Stimulated activated CD4-positive, alpha-beta T cell treated with anti-CD3 and anti-CD28 coated beads, Interleukin-2, amount 100 ng/mL, for 4 hours (primary cell): Measurements from ENCODE around the gene FAM120B.

Experiments used
- DNase-seq: peaks from one replicate; pipeline ENCODE4 v3.0.0-alpha.2; 2020; ENCODE audit warnings: low read depth

Gene FAM120B

GRCh38 chr6:170444056-170444591, 137.6 kb downstream of the FAM120B start:
- no peak for DNase-seq

- DNase-seq = no peak
Observed at GRCh38 chr6:170444811-170445211, 138.3 kb downstream of the FAM120B start.

- no peak for DNase-seq
Observed at GRCh38 chr6:170445487-170445886, 138.9 kb downstream of the FAM120B start.

- DNase-seq = no peak
Observed at GRCh38 chr6:170445971-170446370, 139.4 kb downstream of the FAM120B start.

GRCh38 chr6:170446841-170447560, 140.4 kb downstream of the FAM120B start:
- no peak for DNase-seq

GRCh38 chr6:170447561-170447930, 141.0 kb downstream of the FAM120B start:
- no peak for DNase-seq

GRCh38 chr6:170448317-170448716, 141.8 kb downstream of the FAM120B start:
- no peak for DNase-seq

- DNase-seq = no peak
Observed at GRCh38 chr6:170448751-170449630, 142.4 kb downstream of the FAM120B start.

- DNase-seq = no peak
Observed at GRCh38 chr6:170449835-170450753, 143.5 kb downstream of the FAM120B start.

GRCh38 chr6:170450916-170451761, 144.6 kb downstream of the FAM120B start:
- DNase-seq = no peak

GRCh38 chr6:170451762-170452651, 145.4 kb downstream of the FAM120B start:
- DNase-seq = no peak

- DNase-seq = no peak
Observed at GRCh38 chr6:170452767-170453545, 146.4 kb downstream of the FAM120B start.

GRCh38 chr6:170453586-170454511, 147.3 kb downstream of the FAM120B start:
- no peak for DNase-seq

- DNase-seq = no peak
Observed at GRCh38 chr6:170454512-170455285, 148.1 kb downstream of the FAM120B start.

- no peak for DNase-seq
Observed at GRCh38 chr6:170455335-170455979, 148.9 kb downstream of the FAM120B start.

GRCh38 chr6:170456334-170456733, 149.8 kb downstream of the FAM120B start:
- no peak for DNase-seq
